Lower leg skin (tissue), 4 donors: ENCODE data around the gene EIF2B1. TPM values are rescaled to one million over a fixed set of nuclear protein-coding genes. Genes with fewer than 3 reads are reported as not detected.
A peak's percentile ranks its signal among the peaks of the same experiment; 100 is the strongest.

ENCODE experiments used
- DNase-seq, 2 donors: peaks; one replicate each; pipeline ENCODE4 v3.0.0-alpha.2; 2019; ENCODE audit warnings: low spot score in 2 of 2
- H3K4me3 ChIP-seq: fragments of 200-600 bp; sonication (generic); 2 replicates; pipeline ENCODE4 v1.5.1; 2017; ENCODE audit warnings: mild to moderate bottlenecking, low read depth; ENCODE audit not compliant: poor library complexity, severe bottlenecking
- POLR2A ChIP-seq, 2 donors: fragments of 450-650 bp; IDR thresholded peaks; one replicate each; pipeline ENCODE4 v1.6.1; 2016 to 2017; ENCODE audit warnings: antibody characterized with exemption in 2 of 2, mild to moderate bottlenecking in 1 of 2, moderate library complexity in 1 of 2
- WGBS, 2 donors: methylation state at CpG; one replicate each; pipeline ENCODE4 v1.1.5; 2018; 5-methylcytosine and 5-hydroxymethylcytosine counted together
- intact Hi-C: fragments of 100-400 bp; cut with DNase I; formaldehyde crosslinking; loops from one replicate; pipeline ENCODE4 v1.15.0; 2023; ENCODE audit warnings: low total_unique reads
- total RNA-seq, 4 donors: library from RNA; depleted of rRNA; stranded (reverse); fragments of >200 nt; gene quantifications; one replicate each; pipeline ENCODE4 v1.1.0, GENCODE V29; 2016
- TF ChIP-seq, protein P1 (sequence below), 3 donors: fragments of 450-650 bp; IDR thresholded peaks; one replicate each; pipeline ENCODE4 v1.5.1; 2016; ENCODE audit warnings: antibody characterized with exemption in 3 of 3, mild to moderate bottlenecking in 3 of 3, moderate library complexity in 2 of 3

The EIF2B1 gene
- total RNA-seq, 4 donors from 2014 or later, result 131 to 159 (median 146) TPM

- H3K4me3 ChIP-seq, result no peak overlapping the region
- no peak for DNase-seq
- TF ChIP-seq, protein P1, sequence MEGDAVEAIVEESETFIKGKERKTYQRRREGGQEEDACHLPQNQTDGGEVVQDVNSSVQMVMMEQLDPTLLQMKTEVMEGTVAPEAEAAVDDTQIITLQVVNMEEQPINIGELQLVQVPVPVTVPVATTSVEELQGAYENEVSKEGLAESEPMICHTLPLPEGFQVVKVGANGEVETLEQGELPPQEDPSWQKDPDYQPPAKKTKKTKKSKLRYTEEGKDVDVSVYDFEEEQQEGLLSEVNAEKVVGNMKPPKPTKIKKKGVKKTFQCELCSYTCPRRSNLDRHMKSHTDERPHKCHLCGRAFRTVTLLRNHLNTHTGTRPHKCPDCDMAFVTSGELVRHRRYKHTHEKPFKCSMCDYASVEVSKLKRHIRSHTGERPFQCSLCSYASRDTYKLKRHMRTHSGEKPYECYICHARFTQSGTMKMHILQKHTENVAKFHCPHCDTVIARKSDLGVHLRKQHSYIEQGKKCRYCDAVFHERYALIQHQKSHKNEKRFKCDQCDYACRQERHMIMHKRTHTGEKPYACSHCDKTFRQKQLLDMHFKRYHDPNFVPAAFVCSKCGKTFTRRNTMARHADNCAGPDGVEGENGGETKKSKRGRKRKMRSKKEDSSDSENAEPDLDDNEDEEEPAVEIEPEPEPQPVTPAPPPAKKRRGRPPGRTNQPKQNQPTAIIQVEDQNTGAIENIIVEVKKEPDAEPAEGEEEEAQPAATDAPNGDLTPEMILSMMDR (IDR thresholded peaks at IDR 0.05), result no peak
- TF ChIP-seq POLR2A (IDR thresholded peaks at IDR 0.05), result no peak
- 64 to 75% methylated on average over 1 of the region's 1 CpG for WGBS, 2 donors
- intact Hi-C loops, result no loop called here
These were observed 56.9 kb downstream of the EIF2B1 start for GRCh38 chr12:123576611-123577010.

GRCh38 chr12:123573870-123574269 lies 59.6 kb downstream of the EIF2B1 start:
- intact Hi-C loops, result no loop called here
- no peak for TF ChIP-seq POLR2A (IDR thresholded peaks at IDR 0.05)
- TF ChIP-seq, protein P1 (IDR thresholded peaks at IDR 0.05), result no peak
- no peak for DNase-seq
- H3K4me3 ChIP-seq, result no peak overlapping the region
- 34 to 38% methylated on average over 4 of the region's 4 CpGs for WGBS, 2 donors

DNA sequence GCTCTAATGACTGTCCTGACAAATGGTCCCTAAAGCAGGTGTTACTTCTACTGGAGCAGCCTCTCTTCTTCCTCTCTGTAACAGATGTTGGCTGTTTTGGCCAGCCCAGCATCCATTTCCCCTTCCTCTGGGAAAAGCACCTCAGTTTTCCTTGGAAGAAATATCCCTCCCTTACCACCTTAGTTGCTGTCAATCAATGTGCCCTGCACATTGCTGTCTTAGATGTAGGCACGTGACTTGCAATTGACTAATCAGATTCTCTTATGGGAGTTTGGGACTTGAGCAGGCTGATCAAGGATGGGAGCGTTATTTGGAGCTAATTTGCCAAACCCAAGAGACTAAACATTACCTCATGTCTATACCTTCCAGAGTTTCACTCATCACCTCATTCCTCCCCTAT lies 61.1 kb downstream of the EIF2B1 start:
- intact Hi-C loops, result no loop called here
- DNase-seq, result peak in 1 of 2 donors; percentile 8

GRCh38 chr12:123571343-123571813 lies 62.1 kb downstream of the EIF2B1 start:
- intact Hi-C loops, result no loop called here
- no peak for TF ChIP-seq POLR2A (IDR thresholded peaks at IDR 0.05)
- TF ChIP-seq, protein P1 (IDR thresholded peaks at IDR 0.05), result no peak
- H3K4me3 ChIP-seq, result no peak overlapping the region
- DNase-seq, result peak; percentile 61 to 86
- WGBS, 2 donors, result 24 to 30% methylated on average over 4 of the region's 4 CpGs

More for the DNA sequence above, 61.1 kb downstream of the EIF2B1 start:
- no peak overlapping the region for H3K4me3 ChIP-seq
- 44 to 86% methylated on average over 2 of the region's 2 CpGs for WGBS, 2 donors
- TF ChIP-seq POLR2A (IDR thresholded peaks at IDR 0.05), result no peak
- TF ChIP-seq, protein P1 (IDR thresholded peaks at IDR 0.05), result no peak

Other genes starting within 250 kb of the EIF2B1 start
- gene KMT5A, start 249.6 kb downstream of the EIF2B1 start, total RNA-seq, result 10 to 100 TPM; 49.3 to 69.3 (median 62.5) TPM
- 1 to 10 TPM; 2.8 to 5.6 (median 4.2) TPM for gene RILPL2, start 197.0 kb downstream of the EIF2B1 start, total RNA-seq
- 10 to 100 TPM; 15.6 to 43.1 (median 22.9) TPM for gene SNRNP35, start 175.5 kb downstream of the EIF2B1 start, total RNA-seq
- gene RILPL1, start 100.0 kb downstream of the EIF2B1 start, total RNA-seq, result 10 to 100 TPM; 12.0 to 27.9 (median 15.4) TPM
- 100 to 1,000 TPM in 2 of 4 donors, 10 to 100 TPM in 2; 64.9 to 114 (median 96.5) TPM for gene TMED2, start 49.1 kb downstream of the EIF2B1 start, total RNA-seq
- 10 to 100 TPM; 15.7 to 67.6 (median 21.0) TPM for gene DDX55, start 31.6 kb downstream of the EIF2B1 start, total RNA-seq
- 10 to 100 TPM; 18.8 to 49.4 (median 22.2) TPM for gene GTF2H3, start 143 bp upstream of the EIF2B1 start, total RNA-seq
- gene TCTN2, start 37.4 kb upstream of the EIF2B1 start, total RNA-seq, result 10 to 100 TPM in 3 of 4 donors, 1 to 10 TPM in 1; 9.2 to 14.6 (median 10.7) TPM
- gene ATP6V0A2, start 78.7 kb upstream of the EIF2B1 start, total RNA-seq, result 10 to 100 TPM; 30.1 to 59.4 (median 33.0) TPM
- under 1 TPM in 3 of 4 donors, not detected in 1; 0.02 to 0.27 (median 0.06) TPM for gene DNAH10, start 128.6 kb upstream of the EIF2B1 start, total RNA-seq